Activated T-helper 17 cell treated with anti-CD3 and anti-CD28 coated beads, Interleukin-2, amount 50 U/mL, for 72 hours (primary cell): ENCODE results near the gene TRMT61A. TPM values are rescaled to one million over a fixed set of nuclear protein-coding genes. Genes with fewer than 3 reads are reported as not detected.

Source experiments
- ATAC-seq: fragments of 150-1000 bp; cut with Tn5 transposase; replicated peaks from 2 replicates; pipeline ENCODE4 v1.10.0; 2021; ENCODE audit warnings: mild to moderate bottlenecking, moderate library complexity
- H3K27ac Mint-ChIP-seq: one replicate; pipeline ENCODE4 v1.8.0; 2022; ENCODE audit warnings: mixed read lengths
- H3K27me3 Mint-ChIP-seq: one replicate; pipeline ENCODE4 v1.8.0; 2022; ENCODE audit warnings: mixed read lengths
- H3K36me3 Mint-ChIP-seq: one replicate; pipeline ENCODE4 v1.8.0; 2022; ENCODE audit warnings: low read depth, mild to moderate bottlenecking, mixed read lengths
- H3K4me1 Mint-ChIP-seq: one replicate; pipeline ENCODE4 v1.8.0; 2022; ENCODE audit warnings: mixed read lengths
- H3K4me3 Mint-ChIP-seq: one replicate; pipeline ENCODE4 v1.8.0; 2022; ENCODE audit warnings: mild to moderate bottlenecking, mixed read lengths
- H3K9me3 Mint-ChIP-seq: one replicate; pipeline ENCODE4 v1.8.0; 2022; ENCODE audit warnings: mixed read lengths
- total RNA-seq, 2 donors: library from RNA; stranded (reverse); gene quantifications; one replicate each; pipeline ENCODE4 v1.2.3, GENCODE V29; 2022

TRMT61A gene
- total RNA-seq, 2 donors from 2014 or later, result 7.0 to 17.2 TPM

DNA sequence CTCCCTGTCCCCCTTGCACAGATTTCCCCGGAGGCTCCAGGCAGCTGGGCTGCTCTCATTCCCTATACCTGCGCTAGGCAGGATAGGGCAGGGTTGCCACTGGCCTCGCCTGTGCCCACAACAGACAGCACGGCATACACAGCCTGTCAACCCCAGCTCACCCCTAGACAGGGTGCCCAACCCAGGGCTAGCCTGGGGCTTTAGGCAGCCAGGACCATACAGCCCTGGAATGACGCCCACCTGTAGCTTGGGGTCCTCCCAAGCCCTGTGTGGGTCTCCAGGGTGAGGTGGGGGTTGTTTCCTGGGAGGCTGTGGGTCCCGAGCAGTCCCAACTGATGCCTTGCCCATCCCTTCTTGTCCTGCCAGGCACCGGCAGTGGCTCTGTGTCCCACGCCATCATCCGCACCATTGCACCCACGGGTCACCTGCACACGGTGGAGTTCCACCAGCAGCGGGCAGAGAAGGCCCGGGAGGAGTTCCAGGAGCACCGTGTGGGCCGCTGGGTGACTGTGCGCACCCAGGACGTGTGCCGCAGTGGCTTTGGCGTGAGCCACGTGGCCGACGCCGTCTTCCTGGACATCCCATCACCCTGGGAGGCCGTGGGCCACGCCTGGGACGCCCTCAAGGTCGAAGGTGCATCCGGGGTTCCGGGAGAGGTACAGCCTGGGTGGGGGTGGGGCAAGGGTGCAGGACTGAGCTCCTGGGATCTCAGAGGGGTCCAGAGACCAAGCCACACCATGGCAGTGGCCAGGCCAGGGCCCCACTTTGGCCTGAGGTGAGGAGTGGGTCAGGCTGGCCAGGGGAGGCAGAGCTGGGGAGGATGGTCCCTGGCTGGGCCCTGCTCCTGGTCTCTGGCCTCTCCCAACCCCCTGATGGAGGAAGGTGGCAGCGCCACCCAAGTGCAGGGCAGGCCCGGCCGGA, 3.5 kb downstream of the TRMT61A start:
- Mint-ChIP-seq H3K27me3 (no peaks in the 10 kb centered on the region), H3K4me1 (peaks cover 10% of the 10 kb centered on the region), H3K9me3 (no peaks in the 10 kb centered on the region), H3K27ac (no peak overlapping the region), H3K36me3 (peaks cover 9% of the 10 kb centered on the region), H3K4me3 (no peak overlapping the region)
- ATAC-seq, result no peak

DNA sequence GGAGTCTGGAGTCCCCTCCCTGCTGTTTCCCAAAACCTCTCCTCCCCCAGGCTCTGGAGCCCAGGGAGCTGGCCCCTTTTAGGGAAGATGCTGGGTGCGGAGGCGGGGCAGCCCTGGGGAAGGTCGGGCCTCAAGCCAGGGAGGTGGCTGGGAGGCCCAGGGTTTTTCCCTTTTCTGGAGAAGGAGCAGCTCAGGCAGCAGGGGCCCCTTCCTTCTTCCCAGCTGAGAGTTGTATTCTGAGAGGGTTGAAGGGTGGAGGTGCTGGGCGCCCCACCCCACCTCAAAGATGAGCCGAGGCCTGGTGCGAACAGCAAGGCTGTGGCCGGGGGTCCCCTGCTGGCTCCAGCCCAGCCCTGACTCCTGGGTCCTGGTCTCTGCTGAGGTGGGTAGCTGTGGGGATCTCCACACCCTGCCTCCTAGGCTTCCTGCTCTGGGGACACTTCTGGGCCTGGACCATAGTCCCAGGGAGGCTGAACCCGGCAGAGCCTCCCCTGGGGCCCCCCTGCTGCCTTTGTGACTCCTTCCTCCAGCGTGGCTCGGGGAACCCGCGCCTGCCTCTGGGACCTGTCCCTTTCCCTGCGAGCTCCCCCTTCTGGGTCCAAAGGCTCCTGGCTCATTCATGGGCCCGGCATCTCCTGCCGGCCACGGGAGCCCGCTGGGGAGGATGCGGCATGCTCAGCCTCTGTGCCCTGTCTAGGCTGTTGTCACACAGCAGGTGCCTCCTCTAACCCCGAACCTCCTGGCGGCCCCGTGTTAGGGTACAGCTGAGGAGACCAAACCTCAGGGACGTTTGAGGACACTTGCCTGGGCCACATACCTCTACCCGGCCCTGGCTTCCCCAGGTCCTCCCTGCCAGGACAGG, 4.4 kb downstream of the TRMT61A start:
- peaks cover 9% of the 10 kb centered on the region for H3K36me3 Mint-ChIP-seq
- H3K4me3 Mint-ChIP-seq, result no peak overlapping the region
- no peaks in the 10 kb centered on the region for H3K27me3 Mint-ChIP-seq
- H3K4me1 Mint-ChIP-seq, result peaks cover 8% of the 10 kb centered on the region
- no peak for ATAC-seq
- no peak overlapping the region for H3K27ac Mint-ChIP-seq
- no peaks in the 10 kb centered on the region for H3K9me3 Mint-ChIP-seq

DNA sequence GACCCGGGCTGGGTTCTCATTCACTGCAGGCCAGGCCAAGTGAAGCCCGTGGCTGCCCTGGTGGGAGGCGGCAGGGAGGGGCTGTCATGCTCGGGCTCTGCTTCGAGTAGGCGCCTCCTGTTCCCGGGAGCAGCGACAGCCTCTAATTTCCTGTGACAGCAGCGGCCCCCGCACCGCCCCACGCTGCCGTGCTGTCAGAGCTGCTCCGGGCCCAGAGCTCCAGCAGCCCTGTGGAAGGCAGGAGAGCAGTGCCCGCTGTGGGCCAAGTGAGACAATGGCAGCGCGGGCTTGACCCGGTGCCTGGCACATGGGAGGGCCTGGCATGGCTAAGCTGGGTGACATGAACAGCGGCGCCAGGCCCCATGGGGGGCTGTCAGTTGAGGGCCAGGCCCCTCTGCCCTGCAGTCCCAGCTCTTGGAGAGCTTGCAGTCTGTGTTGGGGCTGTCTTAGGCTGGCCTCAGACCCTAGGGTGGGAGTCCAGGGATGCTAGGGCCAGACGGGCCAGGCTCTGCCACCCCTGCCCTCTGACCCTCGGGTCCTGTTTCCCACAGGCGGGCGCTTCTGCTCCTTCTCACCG, 5.1 kb downstream of the TRMT61A start:
- Mint-ChIP-seq H3K4me3 (no peak overlapping the region), H3K36me3 (peaks cover 9% of the 10 kb centered on the region), H3K27me3 (no peaks in the 10 kb centered on the region), H3K27ac (no peak overlapping the region), H3K9me3 (no peaks in the 10 kb centered on the region), H3K4me1 (peaks cover 8% of the 10 kb centered on the region)
- no peak for ATAC-seq

DNA sequence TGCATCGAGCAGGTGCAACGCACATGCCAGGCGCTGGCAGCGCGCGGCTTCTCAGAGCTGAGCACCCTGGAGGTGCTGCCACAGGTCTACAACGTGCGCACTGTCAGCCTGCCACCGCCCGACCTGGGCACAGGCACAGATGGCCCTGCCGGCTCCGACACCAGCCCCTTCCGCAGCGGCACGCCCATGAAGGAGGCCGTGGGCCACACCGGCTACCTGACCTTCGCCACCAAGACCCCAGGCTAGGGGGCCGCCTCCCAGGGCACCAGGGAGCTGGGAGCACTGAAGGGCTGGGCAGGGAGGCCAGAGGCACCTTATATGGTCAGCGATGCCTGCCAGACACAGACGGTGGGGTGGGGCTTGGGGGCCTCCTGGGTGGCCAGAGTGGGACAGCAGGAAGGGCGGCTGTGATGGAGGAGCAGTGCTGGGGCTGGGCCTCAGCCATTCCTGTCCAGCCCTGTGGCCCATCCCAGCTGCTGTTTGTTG, 5.6 kb downstream of the TRMT61A start:
- H3K4me1 Mint-ChIP-seq, result peaks cover 8% of the 10 kb centered on the region

DNA sequence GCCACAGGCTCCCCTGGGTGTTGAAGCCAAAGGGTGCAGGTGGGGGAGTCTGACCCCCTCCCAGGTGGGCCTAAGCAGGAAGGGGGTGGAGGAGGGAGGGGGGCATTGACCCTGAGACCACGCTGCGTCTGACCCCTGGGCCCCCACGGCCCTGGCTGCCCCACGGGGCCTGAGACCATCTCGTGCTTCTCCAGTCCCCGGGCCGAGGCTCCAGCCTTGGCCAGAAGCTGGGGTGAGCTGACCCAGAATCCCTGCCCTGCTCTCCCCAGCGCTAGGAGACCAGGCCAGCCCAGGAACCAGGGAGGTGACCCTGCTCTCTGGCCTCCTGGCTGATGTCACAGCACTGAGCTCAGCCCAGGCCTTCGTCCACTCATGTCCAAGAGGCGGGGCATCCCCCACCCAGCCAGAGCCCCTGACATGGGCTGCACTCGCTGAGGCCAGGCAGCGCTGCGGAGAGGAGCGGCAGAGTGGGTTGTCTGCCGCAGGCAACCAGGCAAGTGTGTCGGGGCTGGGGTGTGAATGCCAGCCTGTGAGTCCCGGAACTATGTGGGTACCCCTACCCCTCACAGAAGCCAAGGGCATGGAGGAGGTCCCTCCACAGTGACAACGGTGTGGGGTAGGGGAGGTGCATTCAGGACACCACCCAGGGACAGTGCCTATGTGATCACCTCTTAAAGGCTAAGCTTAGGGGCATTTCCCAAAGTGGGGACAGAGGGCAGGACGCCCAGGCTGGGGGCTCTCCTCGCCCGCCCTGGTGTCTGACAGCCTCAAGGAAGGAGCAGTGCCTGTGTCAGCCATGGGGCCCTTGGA, 6.3 kb downstream of the TRMT61A start:
- H3K27ac Mint-ChIP-seq, result no peak overlapping the region
- peaks cover 5% of the 10 kb centered on the region for H3K36me3 Mint-ChIP-seq
- ATAC-seq, result no peak
- peaks cover 6% of the 10 kb centered on the region for H3K4me1 Mint-ChIP-seq
- no peaks in the 10 kb centered on the region for H3K9me3 Mint-ChIP-seq
- H3K4me3 Mint-ChIP-seq, result no peak overlapping the region
- H3K27me3 Mint-ChIP-seq, result no peaks in the 10 kb centered on the region

More for the DNA sequence above, 5.6 kb downstream of the TRMT61A start:
- H3K27me3 Mint-ChIP-seq, result no peaks in the 10 kb centered on the region
- H3K27ac Mint-ChIP-seq, result no peak overlapping the region
- H3K36me3 Mint-ChIP-seq, result peaks cover 6% of the 10 kb centered on the region
- H3K4me3 Mint-ChIP-seq, result no peak overlapping the region
- H3K9me3 Mint-ChIP-seq, result no peaks in the 10 kb centered on the region
- no peak for ATAC-seq

DNA sequence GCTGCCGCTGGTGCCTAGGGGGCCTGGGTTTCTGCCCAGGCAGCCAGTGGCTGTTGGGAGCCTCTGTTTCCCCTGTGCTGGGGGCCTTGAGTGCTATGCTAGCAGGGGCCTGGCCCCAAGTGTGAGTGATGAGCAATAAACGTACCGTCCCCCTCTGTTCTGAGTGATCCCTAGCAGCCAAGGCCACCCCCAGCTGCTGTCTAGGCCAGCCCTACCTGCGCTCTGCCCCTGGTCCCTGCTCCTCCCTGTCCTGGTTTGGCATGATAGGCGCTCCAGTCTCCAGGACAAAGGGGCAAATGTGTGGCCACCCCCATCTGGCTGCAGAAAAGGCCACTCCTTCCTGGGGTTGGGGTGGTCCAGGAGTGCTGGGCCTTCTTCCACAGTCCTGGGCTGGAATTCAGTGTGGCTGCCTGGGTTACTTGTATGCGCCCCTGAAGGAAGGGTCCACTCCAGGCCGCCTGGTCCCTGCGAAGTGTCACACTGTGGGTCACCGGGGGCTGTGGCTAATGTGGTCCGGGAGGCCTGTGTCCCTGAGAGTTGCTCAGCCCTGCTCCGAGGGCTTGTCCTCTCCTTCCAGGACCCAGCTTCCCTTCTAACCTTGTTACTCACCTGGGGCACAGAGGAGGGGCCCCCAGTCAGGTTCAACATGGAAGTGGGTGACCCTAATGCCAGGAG, 7.0 kb downstream of the TRMT61A start:
- Mint-ChIP-seq H3K4me1 (peaks cover 2% of the 10 kb centered on the region), H3K27ac (no peak overlapping the region), H3K4me3 (no peak overlapping the region), H3K27me3 (no peaks in the 10 kb centered on the region), H3K36me3 (peaks cover 3% of the 10 kb centered on the region), H3K9me3 (no peaks in the 10 kb centered on the region)
- ATAC-seq, result no peak

DNA sequence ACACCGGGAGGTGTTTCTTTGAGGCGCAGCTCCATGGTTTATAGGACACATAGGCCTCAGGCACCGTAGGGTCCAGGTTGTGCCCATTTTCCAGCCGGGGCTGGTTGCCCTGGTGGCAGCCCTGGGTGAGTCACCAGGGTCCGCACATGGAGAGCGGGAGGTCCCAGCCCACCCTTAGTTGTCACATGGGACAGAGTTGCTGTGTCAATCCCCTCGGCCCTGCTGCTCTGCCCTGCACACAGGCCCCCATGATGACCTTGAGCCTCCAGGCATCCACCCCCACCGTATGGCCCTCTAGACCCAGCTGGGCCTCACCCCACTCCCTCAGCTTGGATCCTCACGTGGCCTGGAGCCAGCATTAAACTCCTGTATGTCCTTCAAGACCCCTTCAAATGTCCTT, 7.7 kb downstream of the TRMT61A start:
- no peaks in the 10 kb centered on the region for H3K4me1 Mint-ChIP-seq
- H3K36me3 Mint-ChIP-seq, result no peaks in the 10 kb centered on the region

DNA sequence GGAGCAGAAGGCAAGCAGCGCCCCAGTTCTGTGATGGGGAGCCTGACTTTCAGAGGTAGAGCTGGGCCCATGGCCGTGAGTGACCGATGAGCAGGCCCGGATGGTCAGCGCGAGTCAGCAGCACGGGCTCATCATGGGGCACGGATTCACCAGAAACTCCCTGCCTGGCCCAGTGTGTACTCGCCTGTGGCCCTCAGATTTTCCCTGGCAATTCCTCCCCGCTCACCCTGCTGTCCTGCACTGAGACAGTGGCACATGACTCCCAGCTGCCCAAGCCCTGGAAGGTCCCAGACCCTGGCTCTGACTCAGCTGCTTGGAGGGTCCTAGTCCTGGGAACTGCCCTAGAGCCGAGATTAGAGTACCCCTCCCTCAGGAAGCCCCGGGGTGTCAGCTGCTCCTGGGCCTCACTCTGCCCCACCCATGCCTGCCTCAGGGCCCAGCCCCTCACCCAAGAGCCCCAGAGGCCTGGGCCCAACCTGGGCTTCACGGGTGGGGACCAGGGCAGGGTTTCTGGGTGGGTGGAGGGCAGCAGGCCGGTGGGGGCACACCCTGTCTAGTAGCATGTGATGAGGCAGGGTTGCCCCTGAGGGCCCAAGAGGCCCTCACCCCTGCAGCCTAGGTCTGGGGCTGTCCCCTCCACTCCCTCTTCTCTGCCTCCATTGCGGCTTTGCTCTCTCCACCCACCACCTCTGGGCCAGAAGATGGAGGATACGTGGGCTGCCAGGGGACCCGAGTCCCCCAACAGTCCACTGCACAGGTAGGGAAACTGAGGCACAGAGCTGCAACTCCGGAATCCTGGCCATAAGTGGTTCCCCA, 8.4 kb downstream of the TRMT61A start:
- Mint-ChIP-seq H3K27ac (no peak overlapping the region), H3K36me3 (no peaks in the 10 kb centered on the region), H3K9me3 (no peaks in the 10 kb centered on the region), H3K4me1 (no peaks in the 10 kb centered on the region), H3K4me3 (no peak overlapping the region), H3K27me3 (no peaks in the 10 kb centered on the region)
- no peak for ATAC-seq

More for the DNA sequence above, 7.7 kb downstream of the TRMT61A start:
- Mint-ChIP-seq H3K27me3 (no peaks in the 10 kb centered on the region), H3K27ac (no peak overlapping the region), H3K9me3 (no peaks in the 10 kb centered on the region), H3K4me3 (no peak overlapping the region)
- no peak for ATAC-seq

DNA sequence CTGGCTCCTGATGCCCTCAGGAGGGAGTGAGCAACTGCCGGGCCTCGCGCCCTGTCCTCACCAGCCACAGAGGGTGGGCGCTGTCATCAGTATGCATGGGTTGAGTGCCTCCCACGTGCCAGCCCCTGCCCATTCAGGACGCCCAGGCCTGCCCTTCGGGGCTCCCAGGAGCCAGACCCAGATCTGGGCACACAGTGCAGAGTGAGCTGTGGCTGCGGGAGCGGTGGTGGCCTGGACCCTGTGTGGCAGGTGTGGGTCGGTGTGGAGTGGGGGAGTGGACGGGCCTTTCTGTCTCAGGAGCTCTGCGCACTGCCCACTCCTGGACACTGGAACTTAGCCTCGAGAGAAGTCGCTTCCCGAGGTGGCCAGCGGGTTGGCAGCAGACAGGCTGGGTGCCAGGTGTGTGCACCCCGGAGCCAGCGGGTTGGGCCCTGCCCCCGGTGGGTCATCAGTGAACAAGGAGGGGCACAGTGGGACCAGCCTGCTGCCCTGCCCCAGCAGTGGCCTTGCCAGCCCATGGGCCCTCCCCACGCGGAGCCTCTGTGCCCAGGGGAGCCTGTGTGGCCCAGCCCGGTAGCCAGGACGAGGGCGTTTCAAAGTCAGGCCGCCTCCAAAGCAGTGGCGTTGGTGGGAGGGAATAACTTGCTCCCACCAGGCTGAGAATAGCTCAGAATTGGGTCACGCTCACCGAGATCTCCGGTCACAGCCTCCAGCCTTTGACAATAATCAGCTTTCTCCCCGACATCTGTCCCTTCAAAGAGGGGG, 9.5 kb downstream of the TRMT61A start:
- H3K27me3 Mint-ChIP-seq, result no peaks in the 10 kb centered on the region
- no peak overlapping the region for H3K4me3 Mint-ChIP-seq
- H3K9me3 Mint-ChIP-seq, result no peaks in the 10 kb centered on the region
- no peaks in the 10 kb centered on the region for H3K36me3 Mint-ChIP-seq
- peak; percentile 10 for ATAC-seq
- no peak overlapping the region for H3K27ac Mint-ChIP-seq
- no peaks in the 10 kb centered on the region for H3K4me1 Mint-ChIP-seq

DNA sequence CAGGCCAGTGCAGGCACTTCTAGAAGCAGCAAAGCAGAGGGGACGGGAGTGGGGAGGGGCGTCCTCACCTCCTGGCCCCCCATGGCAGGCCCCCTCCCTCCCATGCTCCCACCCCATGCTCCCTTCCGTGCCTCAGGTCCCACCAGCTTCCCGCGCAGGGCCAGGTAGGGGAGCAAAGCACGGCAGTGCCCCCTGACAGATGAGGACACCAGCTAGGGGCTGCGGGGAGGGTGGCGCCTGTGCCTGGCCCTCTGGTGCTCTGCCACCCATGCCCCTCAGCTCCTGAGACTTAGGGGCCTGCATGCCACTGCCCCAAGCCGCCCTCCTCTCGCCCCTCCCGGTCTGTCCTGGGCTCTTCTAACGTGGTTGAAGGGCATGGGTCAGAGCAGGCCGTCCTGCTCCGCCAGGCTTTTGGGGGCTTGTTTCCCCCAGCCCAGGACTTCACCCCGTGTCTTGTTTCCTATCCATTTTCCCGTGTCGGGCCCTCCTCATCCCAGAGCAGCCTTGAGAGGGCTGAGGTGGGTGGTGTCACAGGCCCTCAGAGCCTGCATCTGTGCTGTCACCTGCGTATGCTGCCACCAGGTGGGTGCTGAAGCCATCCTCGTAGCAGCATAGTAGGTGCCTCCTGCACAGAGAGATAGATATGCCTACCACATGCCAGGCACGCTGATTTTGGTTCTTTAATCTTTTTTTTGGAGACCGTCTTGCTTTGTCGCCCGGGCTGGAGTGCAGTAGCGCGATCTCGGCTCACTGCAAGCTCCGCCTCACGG, 10.2 kb downstream of the TRMT61A start:
- Mint-ChIP-seq H3K27me3 (no peaks in the 10 kb centered on the region), H3K4me3 (no peak overlapping the region), H3K4me1 (no peaks in the 10 kb centered on the region), H3K9me3 (no peaks in the 10 kb centered on the region), H3K36me3 (no peaks in the 10 kb centered on the region), H3K27ac (no peak overlapping the region)
- ATAC-seq, result no peak

DNA sequence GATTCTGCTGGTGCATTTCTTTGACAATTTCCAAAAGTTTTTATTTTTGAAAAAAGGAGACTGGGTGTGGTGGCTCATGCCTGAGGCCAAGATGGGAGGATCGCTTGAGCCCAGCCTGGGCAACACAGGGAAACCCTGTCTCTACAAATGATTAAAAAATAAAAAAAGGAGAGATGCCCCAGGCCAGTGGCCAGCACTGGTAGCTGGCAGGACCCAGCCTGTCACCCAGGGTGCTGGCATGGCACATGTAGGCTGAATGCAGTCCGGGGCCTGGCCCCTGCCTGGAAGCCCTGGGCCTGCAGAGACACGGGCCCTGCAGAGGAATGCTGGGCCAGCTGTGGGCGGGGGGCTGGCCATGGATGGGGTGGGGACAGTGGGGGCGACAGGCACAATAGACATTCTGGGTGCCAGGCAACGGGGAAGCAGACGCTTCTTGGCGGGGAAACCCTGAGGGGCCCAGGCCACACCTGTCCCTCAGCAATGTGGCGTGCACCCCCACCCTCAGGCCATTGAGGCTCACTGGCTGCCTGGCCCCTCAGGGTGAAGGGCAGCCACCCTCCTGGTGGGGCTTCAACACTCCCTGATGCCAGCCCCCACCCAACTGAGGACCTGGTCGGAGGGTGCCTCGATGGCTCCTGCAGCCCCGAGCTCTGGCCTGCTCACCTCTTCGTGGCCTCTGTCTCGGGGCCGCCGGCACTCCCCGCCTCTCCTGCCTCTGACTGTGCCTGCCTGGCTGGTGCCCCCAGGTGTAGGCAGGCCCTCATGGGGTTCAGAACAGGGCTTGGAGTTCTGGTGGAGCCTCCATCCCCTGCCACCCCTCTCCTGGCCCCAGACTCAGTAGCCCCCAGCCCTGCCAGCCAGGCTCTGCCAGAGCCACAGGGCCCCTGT, 12.1 kb downstream of the TRMT61A start:
- no peaks in the 10 kb centered on the region for H3K36me3 Mint-ChIP-seq
- H3K27me3 Mint-ChIP-seq, result no peaks in the 10 kb centered on the region
- no peaks in the 10 kb centered on the region for H3K9me3 Mint-ChIP-seq
- no peak for ATAC-seq
- no peak overlapping the region for H3K27ac Mint-ChIP-seq
- no peak overlapping the region for H3K4me3 Mint-ChIP-seq
- H3K4me1 Mint-ChIP-seq, result no peaks in the 10 kb centered on the region
